ENCODE measurements around the gene MAP3K14. TPM values are rescaled to one million over a fixed set of nuclear protein-coding genes. Genes with fewer than 3 reads are reported as not detected.

MAP3K14 gene
- total RNA-seq, 1 donor from 2014 or later, result 0.79 TPM

DNA sequence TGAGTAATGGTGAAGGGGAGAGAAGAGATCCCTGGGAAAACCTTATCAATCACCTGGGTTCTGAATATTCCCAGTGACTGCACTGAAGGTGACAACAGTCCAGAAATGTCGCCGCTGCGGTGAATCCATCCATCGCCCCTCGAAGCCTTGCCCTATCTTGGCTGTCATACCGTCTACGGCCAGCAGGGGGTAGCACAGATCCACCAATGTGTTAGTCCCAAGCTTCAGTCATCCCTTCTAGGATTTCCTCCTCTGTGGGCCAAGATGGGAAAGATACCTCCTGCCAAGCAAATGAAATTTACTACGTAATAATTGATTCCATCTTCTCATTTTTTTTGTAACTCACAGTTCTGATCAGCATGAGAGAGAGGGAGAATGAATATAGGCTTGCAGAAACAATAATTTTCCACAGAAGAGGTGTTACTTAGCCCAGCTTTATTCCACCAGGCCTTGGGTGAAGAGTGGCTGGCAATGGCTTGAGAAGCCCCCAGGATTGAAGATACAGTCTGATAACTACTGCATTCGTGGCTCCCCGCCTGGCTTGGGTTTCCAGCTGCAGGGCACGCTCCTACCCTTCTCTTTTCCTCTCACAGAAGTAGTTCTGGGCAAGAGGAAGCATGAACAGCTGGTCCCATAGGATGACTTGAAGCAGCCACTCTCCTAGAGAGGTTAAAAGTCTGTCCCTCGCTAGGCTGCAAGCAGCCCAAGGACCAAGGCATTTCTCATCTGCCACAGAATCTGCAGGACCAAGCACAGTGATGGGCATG is 97.7 kb downstream of the MAP3K14 start:
- no peaks in the 10 kb centered on the region for H3K36me3 ChIP-seq (ENCODE audit: control insufficient read depth, insufficient read depth, low read length)
- FAIRE-seq (peak; percentile 36), DNase-seq (ENCODE audit: low read depth) (peak; percentile 56)
- no peak overlapping the region for H3K4me3 ChIP-seq (ENCODE audit: low read depth, low read length)
- peaks cover 1% of the 10 kb centered on the region for H3K27me3 ChIP-seq (ENCODE audit: control insufficient read depth, insufficient read depth, low read length)
- TF ChIP-seq, protein P1, sequence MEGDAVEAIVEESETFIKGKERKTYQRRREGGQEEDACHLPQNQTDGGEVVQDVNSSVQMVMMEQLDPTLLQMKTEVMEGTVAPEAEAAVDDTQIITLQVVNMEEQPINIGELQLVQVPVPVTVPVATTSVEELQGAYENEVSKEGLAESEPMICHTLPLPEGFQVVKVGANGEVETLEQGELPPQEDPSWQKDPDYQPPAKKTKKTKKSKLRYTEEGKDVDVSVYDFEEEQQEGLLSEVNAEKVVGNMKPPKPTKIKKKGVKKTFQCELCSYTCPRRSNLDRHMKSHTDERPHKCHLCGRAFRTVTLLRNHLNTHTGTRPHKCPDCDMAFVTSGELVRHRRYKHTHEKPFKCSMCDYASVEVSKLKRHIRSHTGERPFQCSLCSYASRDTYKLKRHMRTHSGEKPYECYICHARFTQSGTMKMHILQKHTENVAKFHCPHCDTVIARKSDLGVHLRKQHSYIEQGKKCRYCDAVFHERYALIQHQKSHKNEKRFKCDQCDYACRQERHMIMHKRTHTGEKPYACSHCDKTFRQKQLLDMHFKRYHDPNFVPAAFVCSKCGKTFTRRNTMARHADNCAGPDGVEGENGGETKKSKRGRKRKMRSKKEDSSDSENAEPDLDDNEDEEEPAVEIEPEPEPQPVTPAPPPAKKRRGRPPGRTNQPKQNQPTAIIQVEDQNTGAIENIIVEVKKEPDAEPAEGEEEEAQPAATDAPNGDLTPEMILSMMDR (IDR thresholded peaks at IDR 0.05; ENCODE audit: insufficient read depth, low read length, severe bottlenecking), result peak; percentile 82

Other genes with a start within 250 kb of the MAP3K14 start
- 33.9 and 44.0 TPM in 2 replicates for gene PLCD3, start 184.5 kb downstream of the MAP3K14 start, total RNA-seq
- 6.1 and 8.7 TPM in 2 replicates for gene ACBD4, start 181.3 kb downstream of the MAP3K14 start, total RNA-seq
- gene HEXIM1, start 168.5 kb downstream of the MAP3K14 start, total RNA-seq, result 7.1 and 12.5 TPM in 2 replicates
- 4.1 and 4.7 TPM in 2 replicates for gene HEXIM2, start 155.1 kb downstream of the MAP3K14 start, total RNA-seq
- gene FMNL1, start 95.1 kb downstream of the MAP3K14 start, total RNA-seq, result 0.53 and 2.0 TPM in 2 replicates
- gene SPATA32, start 54.9 kb downstream of the MAP3K14 start, total RNA-seq, result under 0.01 TPM in 1 of 2 replicates, not detected in the other
- gene ARHGAP27, start 115.8 kb upstream of the MAP3K14 start, total RNA-seq, result 27.1 and 38.3 TPM in 2 replicates
- gene PLEKHM1, start 173.7 kb upstream of the MAP3K14 start, total RNA-seq, result 38.7 and 45.2 TPM in 2 replicates